T-helper 1 cell (primary cell): ENCODE measurements around the gene CDCA4.
"Not testable (repeated sequence)": the region's sequence is repeated elsewhere in the genome, so short reads cannot be mapped to it uniquely, and the experiment has no call there.

Experiments used
- DNase-seq, 5 donors: peaks; one replicate each; pipeline ENCODE4 v3.0.0-alpha.2; 2012 to 2020

Gene CDCA4

DNA sequence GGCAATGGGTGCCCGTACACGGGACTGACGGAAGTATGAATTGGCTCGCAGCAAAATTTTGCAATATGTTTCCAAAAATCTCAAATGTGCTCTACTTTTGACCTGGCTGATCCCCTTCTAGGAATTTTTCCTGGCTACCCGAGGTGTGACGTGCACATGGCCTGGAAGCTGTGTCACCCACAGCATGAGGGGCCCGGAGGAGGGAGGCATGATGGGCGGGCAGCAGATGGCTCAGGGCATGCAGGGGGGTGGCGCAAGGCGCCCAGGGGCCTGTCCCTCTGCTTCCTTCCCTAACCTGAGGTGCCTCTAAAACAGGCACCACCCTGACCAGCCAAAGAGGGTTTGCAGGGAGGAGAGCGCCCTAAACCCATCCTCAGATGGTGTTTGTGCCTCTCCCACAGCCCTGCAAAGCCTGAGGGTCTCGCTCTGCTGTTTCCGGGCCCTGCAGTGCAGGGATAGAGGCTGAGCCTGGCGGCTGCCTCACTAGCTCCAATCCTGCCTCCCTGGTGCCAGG is 37.7 kb upstream of the CDCA4 start:
- no peak for DNase-seq

DNA sequence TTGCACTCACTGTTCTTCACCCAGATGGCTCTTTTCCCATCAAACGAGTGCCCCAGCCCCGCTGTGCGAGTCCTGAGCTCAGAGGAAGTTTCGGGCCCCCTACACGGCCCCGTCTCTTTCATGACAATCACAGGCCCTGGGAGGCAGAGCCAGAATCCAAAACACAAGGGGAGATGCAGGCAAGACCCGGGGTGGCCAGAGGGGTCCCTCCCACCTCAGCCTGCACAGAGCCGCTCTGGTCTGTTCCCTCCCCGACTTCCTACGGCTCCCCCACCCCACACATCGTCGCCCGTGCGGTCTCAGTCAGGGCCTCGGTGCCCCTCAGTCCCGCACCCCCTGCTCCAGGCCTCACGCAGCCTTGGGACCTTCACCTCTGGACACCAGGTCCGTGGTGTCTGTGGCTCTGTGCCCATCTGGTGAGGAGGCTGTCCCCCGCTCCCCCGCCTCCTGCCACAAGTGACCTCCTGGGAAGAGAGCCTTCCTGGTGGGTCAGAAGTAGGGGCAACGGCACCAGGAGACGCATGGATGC is 35.5 kb upstream of the CDCA4 start:
- DNase-seq, result no peak

DNA sequence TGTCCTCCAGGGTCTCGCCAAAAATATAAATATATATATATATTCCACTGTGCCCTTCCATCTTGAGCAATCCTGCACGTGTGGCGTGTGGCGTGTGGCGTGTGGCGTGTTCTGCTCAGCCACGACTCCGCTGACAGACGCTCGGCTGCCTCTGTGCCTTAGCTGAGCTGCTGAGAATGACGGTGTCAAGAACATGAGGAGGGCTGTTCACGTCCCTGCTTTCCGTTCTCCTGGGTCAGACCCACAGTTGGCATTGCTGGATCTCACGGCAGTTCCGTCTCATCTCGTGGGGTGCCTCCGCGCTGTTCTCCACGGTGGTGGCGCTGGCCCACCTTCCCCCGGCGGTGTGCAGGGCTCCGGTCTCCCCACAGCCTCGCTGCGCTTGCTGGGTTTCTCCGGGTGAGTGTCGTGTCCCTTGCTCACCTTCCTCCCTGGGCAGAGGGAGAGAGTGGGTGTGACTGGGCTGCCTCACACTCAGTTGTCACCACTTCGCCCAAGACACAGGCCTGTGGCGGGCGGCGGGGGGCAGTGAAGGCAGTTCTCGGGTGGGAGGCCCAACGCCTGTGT is 34.9 kb upstream of the CDCA4 start:
- DNase-seq, result no peak

DNA sequence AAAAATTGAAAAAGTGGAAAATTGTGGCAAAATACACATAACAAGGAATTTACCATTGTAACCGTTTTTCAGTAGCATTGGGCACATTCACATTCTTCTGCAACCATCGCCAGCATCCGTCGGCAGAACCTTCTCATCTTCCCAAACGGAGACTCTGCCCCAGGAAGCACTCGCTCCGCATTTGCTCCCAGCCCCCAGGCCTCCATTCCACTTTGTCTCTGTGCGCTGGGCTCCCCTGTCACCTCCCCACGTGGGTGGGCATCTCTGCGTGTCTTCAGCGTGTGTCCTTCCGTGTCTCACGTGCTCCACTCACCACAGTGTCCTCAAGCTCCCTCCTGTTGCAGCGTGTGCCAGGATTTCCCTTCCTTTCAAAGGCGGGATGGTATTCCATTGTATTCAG is 34.5 kb upstream of the CDCA4 start:
- no peak for DNase-seq

DNA sequence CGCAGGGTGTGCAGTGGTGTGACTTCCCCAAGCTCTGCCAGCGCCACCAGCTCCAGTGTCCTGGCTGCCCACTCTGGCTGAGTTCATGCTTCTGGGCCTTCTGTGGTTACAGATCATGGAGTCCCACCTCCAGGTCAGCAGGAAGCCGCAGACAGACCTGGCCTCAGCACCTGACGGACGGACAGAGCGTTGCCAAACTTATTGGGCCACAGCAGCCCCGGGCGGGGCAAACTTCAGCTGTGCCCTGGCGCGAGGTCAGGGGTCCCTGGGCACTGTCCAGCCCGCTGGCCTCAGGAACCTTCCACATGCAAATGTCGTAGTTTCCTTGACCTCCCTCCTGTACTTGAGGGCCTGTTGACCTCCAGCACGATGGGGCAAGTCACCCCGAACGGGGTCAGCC is 33.1 kb upstream of the CDCA4 start:
- DNase-seq, result no peak

DNA sequence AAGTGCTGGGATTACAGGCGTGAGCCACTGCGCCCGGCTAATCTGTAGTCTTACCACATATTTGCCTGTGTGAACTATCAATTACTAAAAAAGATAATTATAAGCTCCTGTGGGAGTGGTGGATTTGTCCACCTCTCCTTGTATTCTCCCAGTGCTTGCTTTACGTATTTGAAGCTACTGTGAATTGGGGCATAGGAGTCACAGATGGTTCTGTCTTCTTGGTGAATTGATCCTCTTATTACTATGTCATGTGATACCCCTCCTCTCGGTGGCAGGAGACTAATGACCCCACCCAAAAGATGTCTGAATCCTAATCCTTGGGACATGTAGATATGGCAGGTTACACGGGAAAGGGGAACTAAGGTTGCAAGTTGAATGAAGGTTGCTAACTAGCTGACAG is 32.5 kb upstream of the CDCA4 start:
- DNase-seq, result no peak

DNA sequence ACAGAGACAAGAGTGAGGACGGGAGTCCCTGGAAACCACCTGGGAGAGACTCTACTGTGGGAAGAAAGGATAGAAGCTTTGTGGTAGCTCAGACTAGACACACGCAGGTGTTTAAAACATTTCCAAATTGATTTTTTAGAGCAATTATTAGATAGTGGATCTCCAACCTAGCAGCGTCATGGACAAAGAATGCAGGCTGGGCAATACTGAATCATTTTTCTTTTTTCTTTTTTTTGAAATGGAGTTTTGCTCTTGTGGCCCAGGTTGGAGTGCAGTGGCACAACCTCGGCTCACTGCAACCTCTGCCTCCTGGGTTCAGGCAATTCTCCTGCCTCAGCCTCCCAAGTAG is 31.2 kb upstream of the CDCA4 start:
- DNase-seq, result no peak

DNA sequence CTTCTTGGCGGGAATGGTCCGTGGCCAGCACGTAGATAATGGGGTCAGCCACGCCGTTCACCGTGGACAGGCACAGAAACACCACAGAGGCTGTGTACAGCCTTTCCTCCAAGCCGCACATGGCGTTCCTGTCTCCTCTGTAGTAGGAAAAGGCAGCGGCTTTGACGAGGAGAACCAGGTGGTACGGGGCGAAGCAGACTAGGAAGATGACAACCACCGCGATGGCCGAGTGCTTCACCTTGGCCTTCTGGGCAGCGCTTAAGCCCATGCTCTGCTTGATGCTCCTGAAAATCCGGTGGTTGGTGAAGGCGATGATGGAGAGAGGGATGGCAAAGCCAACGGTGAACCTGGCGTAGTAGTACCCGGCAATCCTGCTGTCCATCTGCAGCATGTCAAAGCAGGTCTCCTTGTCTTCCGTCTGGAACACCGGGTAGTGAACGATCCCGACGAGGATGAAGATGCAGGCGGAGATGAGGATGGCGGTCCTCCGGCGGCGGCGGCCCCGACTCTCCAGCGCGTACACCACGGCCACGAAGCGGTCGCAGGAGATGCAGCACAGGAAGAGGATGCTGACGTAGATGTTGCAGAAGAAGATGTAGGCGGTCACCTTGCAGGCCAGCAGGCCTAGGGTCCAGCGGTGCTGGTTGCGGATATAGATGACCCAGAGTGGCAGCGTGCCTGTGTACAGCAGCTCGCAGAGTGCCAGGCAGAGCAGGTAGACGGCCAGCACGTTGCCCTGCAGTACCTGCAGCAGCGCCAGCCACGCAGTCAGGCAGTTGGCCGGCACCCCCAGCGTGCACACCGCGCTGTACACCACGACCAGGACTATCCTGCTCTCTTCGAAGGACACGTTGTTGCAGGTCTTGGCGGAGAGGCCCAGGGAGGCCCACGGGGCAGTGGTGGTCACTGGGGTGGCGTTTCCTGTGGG is 30.6 kb upstream of the CDCA4 start:
- no peak for DNase-seq

DNA sequence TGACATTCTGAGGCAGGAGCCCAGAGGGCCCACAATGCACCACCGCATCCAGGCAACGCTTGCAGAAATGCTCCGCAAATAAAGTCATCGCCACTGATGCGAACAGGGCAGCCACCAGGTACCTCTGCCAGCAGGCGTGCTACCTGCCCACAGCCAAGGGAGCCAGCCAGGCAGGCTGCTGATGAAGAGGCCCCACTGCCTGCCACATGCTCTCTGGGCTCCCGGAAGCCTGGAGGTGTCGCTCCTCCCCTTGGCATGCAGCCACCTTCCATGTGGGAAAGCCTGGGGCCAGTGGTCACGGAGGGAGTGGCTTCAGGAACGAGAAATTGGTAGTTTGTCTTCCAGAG is 29.6 kb upstream of the CDCA4 start:
- no peak for DNase-seq

DNA sequence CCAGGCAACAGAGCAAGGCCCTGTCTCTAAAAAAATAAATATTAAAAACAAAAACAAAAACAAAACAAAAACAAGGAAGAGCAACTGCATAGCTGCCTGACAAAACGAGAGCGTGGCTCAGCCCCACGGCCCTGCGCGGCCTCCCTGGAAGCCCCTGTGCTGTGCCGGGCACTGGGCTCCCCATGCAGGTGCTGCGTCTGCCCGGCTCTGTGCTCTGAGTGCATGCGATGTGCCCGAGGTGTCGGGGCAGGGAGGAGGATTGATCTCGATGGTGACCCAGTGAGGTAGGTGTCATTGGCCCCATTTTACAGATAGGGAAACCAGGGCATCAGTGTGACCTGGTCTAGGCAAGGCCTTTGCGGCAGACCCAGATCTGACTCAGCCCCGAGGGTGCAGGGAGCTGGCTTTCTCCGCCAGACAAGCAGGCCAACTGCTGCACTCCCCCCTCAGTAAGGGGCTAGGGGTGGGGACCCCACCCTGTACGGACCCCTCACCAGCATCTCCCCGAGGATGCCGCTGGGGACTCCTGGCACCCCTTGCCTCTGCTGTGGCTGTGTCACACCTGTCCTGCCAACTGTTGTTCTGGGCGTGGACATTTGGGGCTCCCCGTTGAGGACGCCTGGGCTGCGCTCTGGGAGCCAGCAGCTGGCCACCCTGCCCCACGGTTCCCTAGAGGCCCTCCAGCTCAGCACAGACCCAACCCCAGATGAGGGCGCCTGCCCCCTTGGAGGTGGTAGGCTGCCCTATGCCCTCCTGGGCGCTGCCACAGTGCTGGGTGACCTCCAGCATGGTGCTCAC is 29.1 kb upstream of the CDCA4 start:
- DNase-seq, result no peak

DNA sequence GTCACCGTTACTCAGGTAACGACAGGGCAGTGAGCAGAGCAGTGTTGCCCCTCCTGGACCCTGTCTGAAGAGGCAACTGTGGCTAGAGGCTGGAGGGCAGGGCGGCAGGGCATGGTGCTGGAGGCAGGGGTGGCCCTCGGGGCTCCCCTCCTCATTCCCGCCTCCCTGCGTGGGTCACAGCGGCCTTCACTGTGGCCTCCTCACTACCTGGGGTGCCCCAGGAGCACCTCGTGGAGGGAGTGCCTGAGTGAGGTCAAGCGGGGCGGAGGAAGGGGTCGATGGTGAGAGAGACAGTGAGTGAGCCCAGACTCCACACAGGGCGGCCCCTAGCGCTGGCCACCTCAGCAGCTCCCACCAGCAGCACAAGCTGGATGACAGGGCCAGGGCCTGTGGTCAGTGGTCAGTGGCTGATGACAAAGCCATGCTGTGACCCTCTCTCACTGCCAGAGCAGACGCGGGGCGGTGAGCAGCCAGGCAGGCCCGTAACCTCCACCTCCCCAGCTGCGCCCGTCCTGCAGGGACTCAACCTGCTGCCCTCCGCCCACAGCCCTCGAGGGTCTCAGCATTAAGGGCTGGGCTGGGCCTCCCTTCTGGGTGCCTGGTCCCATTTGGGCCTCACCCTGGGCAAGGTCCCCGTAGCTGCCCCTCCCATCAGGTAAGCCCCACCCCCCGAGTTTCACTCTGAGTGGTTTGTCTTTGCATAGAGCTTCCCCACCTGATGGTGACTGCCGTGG is 26.6 kb upstream of the CDCA4 start:
- DNase-seq, result no peak

DNA sequence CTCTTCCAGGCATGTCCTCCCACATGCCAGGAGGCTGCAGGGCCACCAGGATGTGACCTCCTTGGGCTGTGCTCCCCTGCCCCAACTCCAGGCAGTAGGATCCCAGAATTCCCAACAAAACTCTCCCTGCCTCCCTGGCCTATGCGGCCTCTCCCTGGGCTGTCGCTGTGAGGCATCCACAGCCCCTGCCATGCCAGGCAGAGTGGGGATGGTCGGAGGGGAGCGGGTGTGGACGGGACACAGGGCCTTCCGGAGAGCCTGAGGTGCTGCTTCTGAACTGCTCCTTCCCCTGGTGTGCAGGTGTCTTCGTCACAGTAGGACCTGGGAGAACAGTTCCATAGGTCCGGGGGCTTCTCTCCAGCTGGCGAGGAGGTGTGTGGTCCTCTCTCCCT is 26.0 kb upstream of the CDCA4 start:
- DNase-seq, result no peak

DNA sequence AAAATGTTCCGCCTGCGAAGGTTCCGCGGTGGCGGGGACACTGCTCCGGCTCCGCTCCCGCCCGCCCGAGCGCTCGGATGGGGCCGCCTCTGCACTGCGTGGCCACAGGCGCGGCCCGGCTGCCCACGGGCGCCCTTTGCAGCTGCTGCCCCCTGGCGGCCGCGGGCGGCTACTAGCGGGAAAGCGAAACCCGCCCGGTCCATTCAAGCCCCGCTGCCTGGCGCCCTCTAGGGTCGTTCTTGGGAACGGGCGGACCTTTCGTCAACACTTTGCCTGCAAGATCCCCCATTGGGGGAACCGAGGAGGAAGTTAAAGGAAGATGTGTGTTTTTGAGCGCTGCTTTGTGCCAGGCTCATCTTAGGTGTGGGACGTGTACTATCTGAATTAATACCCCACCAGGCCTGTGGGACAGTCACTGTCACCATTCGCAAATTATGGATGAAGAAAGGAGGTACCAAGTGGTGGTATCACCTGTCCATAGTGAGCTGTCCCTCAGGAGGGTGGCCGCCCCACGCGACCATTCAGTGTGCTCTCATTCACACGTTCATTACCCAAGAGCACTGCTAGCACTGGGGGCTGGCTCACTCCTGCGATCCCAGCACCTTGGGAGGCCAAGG is 24.9 kb upstream of the CDCA4 start:
- peak; percentile 82 to 92 (median 88) for DNase-seq

DNA sequence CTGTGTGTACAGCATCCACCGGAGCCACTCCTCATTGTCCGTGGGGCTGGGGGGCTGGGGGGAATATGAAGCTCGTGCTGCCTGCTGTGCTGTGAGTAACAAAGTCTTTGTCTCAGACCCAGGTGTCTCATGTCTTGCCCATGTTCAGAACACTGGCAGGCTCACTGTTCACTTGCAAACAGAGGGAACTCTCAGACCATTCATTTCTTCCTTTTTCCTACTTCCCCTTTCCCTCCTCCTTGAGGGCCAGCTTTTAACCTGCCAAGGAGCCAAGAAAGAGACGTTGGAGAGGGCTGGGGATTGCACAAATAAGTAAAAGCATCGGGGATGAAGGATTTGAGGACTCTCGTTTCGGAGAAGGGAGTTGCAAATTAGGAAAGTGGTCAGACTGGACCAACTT is 22.8 kb upstream of the CDCA4 start:
- DNase-seq, result no peak

DNA sequence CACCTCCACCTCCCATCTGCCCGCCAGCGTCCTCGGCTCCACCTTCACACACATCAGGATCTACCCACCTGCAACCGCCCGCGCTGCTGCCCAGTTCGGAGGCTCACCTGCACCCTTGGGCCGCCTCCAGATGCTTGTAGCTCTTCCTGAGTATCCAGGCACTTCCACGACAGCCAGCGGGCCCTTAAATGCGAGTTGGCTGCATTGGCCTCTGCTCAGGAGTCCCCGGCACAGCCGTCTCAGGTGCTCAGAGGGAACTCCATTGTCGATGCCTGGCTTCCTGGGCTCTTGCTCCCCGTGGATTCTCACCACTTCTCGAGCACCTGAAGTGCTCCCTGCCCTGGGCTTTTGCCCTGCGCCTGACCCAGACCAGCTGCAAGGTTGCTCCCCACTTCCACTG is 21.9 kb upstream of the CDCA4 start:
- DNase-seq, result no peak

DNA sequence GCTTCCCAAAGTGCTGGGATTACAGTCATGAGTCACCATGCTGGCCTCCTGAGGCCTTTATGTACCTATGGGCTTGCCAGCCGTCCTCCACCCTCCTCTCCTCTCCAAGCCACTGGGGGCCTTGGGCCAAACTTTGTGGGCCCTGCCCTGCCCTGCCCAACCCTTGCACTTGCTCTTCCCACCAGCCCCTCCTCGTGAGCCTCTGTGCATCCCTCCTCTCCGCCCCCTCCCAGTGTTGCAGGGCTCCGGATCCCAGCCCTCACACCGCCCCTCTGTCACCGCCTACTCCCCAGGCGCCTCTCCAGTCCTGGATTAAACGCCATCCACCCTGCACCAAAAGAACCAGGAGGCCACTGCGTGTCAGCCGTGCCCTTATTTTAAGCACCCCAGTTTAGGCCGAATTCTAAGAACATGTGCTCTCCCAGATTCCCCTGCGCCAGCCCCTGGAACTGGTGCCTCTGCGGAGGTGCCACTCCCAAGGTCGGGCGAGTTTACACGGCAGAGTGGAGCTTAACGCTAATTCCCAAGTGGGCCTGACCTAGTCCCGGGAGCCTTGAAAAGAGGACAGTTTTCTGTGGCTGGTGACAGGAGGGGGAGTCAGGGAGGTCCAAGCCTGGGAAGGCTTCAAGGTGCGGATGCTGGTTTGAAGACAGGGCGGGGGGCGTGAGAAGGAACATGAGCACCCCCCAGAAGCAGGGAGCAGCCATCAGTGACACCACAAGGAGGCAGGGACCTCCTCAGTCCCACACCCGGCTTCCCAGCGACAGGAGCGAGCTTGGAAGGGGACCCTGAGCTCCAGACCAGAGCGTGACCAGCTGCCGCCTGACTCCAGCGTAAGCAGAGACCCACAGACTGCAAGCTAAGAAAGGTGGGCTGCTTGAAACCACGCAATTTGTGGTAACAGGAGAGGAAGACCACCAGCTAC is 21.2 kb upstream of the CDCA4 start:
- DNase-seq, result no peak

DNA sequence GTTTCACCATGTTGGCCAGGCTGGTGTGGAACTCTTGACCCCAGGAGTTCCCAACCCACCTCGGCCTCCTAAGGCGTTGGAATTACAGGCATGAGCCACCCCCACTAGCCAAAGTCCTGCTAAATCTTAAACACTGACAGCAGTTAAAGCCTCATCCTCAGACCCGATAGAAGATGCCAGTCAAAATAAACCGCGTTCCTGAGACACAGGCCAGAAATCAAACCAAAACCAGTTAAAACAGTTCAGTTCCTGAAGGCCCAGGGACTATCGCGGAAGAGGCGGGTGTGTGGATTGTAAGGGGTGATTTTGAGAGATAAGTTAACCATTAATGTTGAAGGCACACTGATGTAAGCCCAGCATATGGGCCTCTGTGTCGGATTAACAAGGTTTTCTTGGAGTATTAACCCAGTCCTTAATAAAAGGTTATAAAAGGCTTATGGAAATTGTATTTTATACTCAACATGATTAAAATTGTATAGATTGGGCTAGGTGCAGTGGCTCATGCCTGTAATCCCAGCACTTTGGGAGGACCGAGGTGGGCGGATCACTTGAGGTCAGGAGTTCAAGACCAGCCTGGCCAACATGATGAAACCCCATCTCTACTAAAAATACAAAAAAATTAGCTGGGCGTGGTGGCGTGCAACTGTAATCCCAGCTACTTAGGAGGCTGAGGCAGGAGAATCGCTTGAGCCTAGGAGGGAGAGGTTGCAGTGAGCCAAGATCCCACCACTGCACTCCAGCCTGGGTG is 18.7 kb upstream of the CDCA4 start:
- DNase-seq, result no peak

DNA sequence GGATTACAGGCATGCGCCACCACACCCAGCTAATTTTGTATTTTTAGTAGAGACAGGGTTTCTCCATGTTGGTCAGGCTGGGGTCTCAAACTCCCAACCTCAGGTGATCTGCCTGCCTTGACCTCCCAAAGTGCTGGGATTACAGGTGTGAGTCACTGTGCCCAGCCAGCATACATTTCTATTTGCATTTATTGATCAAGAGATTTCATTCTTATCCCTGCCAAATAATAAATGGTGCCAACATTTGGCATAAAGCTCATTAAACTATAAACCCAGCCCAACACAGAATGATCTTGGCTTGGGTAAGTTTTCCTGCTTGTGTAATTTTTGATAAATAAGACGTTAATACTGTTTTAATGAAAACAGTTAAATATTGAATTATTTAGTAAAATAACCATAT is 14.7 kb upstream of the CDCA4 start:
- DNase-seq, result not testable (repeated sequence)

DNA sequence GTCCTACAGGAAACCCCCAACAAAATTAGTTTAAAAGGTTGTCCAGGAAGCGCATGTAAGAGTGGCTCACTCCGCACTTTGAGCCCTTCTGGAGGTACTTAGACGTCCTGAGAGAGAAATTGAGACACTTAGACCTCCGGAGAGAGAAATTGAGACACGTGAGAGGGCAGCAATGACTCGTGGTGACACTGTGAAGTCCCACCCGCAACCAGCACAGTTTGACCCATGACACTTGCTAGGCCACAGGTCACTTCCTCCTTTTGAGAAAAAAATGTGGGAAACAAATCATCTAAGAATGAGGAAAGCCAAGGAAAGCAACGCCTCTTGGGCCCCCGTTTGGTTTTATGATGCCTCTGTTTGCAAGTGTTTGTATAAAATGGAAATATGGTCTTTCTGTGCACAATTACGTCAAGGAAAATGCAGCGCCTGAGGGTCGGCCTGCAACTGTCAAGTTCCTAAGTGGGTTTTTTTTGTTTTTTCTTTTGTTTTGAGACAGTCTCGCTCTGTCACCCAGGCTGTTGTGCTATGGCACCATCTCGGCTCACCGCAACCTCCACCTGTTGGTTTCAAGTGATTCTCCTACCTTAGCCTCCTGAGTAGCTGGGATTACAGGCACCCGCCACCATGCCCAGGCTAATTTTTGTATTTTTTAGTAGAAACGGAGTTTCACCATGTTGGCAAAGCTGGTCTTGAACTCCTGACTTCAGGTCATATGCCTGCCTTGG is 13.6 kb upstream of the CDCA4 start:
- no peak for DNase-seq
